ENCODE measurements around the gene SHMT2.

DNA sequence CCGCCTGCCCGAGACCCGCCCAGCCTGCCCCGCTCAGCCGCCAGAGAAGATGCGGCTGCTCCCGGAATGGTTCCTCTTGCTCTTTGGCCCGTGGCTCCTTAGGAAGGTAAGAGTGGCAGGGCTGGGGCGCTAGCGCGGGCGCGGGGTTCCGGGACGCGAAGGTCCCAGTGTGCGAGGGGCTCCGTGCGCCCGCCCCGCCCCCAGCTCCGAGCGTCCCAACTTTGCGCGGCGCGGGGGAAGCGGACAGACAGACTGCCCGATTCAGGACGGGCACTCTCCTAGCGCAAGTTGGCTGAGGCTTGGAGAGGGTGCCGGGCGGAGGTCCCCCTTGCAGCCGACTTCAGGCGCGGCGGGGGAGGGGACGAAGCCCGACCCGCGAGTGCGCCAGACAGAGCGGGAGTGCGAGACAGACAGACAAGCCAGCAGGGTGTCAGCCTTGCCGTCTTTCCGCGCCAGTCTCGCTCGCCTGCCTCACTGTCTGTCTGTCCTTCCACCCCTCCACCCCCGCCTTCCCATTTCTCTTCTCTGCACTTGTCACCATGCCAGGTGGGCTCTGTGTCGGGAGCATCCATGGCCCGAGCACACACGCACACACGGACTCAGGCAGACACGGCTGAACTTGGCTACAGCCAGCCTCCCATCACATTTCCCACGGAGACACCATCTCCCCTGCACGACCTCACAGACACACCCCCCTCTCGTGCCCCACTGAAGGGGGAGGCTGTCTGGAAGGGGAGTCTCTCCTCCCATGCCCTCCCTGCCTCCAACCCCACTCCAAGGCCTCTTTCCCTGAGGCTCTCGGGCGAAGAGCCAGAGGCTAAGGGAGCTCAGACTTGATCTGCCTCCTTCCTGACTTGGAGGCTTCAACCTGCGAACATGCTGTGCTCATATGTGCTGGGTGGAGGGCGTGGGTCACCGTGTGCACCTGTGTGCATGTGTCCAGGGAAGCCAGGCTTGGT lies 12.3 kb upstream of the SHMT2 start:
- TF ChIP-seq CTCF (IDR thresholded peaks at IDR 0.05; ENCODE audit: low read depth, low read length) (no peak), POLR2A (IDR thresholded peaks at IDR 0.05; ENCODE audit: extremely low read depth, insufficient read length) (no peak), MYC (IDR thresholded peaks at IDR 0.05; ENCODE audit: low read depth, low read length) (no peak)
- TF ChIP-seq, protein P1, sequence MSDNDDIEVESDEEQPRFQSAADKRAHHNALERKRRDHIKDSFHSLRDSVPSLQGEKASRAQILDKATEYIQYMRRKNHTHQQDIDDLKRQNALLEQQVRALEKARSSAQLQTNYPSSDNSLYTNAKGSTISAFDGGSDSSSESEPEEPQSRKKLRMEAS (IDR thresholded peaks at IDR 0.05; ENCODE audit: low read depth, low read length): no peak

Data from NB4 (cell line).